ENCODE measurements around the gene MED25. TPM values are rescaled to one million over a fixed set of nuclear protein-coding genes. Genes with fewer than 3 reads are reported as not detected.

The MED25 gene
- total RNA-seq: 42.2 TPM

- DNase-seq (ENCODE audit: low spot score): peak; percentile 85
These were observed at the start of gene MED25 for GRCh38 chr19:49817964-49818648. Gene MED25 (plus strand): TSS chr19:49818289. CDS start chr19:49818342, 53 bp downstream.

GRCh38 chr19:49770529-49770928 lies 47.6 kb upstream of the MED25 start:
- DNase-seq (ENCODE audit: low spot score): no peak

GRCh38 chr19:49771674-49772139 lies 46.4 kb upstream of the MED25 start:
- DNase-seq (ENCODE audit: low spot score): no peak

GRCh38 chr19:49772850-49773432 lies 45.1 kb upstream of the MED25 start:
- DNase-seq (ENCODE audit: low spot score): no peak

- DNase-seq (ENCODE audit: low spot score): no peak
These were observed 44.3 kb upstream of the MED25 start for GRCh38 chr19:49773663-49774350.

- no peak for DNase-seq (ENCODE audit: low spot score)
These were observed 43.1 kb upstream of the MED25 start for GRCh38 chr19:49774969-49775368.

GRCh38 chr19:49775742-49776370 lies 42.2 kb upstream of the MED25 start:
- no peak for DNase-seq (ENCODE audit: low spot score)

GRCh38 chr19:49776371-49776764 lies 41.7 kb upstream of the MED25 start:
- no peak for DNase-seq (ENCODE audit: low spot score)

- no peak for DNase-seq (ENCODE audit: low spot score)
These were observed 38.1 kb upstream of the MED25 start for GRCh38 chr19:49779731-49780555.

- no peak for DNase-seq (ENCODE audit: low spot score)
These were observed 37.2 kb upstream of the MED25 start for GRCh38 chr19:49780861-49781260.

GRCh38 chr19:49781394-49781793 lies 36.7 kb upstream of the MED25 start:
- no peak for DNase-seq (ENCODE audit: low spot score)

GRCh38 chr19:49782515-49782914 lies 35.6 kb upstream of the MED25 start:
- DNase-seq (ENCODE audit: low spot score): no peak

GRCh38 chr19:49786376-49786820 lies 31.7 kb upstream of the MED25 start:
- DNase-seq (ENCODE audit: low spot score): no peak

- DNase-seq (ENCODE audit: low spot score): no peak
These were observed 30.3 kb upstream of the MED25 start for GRCh38 chr19:49787746-49788145.

- DNase-seq (ENCODE audit: low spot score): no peak
These were observed 29.2 kb upstream of the MED25 start for GRCh38 chr19:49788857-49789256.

GRCh38 chr19:49790866-49791265 lies 27.2 kb upstream of the MED25 start:
- no peak for DNase-seq (ENCODE audit: low spot score)

- no peak for DNase-seq (ENCODE audit: low spot score)
These were observed 26.2 kb upstream of the MED25 start for GRCh38 chr19:49791776-49792445.

- no peak for DNase-seq (ENCODE audit: low spot score)
These were observed 25.1 kb upstream of the MED25 start for GRCh38 chr19:49792829-49793560.

GRCh38 chr19:49793561-49793840 lies 24.6 kb upstream of the MED25 start:
- no peak for DNase-seq (ENCODE audit: low spot score)

GRCh38 chr19:49795615-49796014 lies 22.5 kb upstream of the MED25 start:
- no peak for DNase-seq (ENCODE audit: low spot score)

GRCh38 chr19:49798574-49798973 lies 19.5 kb upstream of the MED25 start:
- no peak for DNase-seq (ENCODE audit: low spot score)
